GM12878 (cell line): ENCODE data around the gene SHC3. TPM values are rescaled to one million over a fixed set of nuclear protein-coding genes. Genes with fewer than 3 reads are reported as not detected.

Experiments
- ATAC-seq: fragments of 200-7000 bp; cut with Tn5 transposase; 3 replicates; pipeline ENCODE4 v1.9.1; 2020; ENCODE audit warnings: mild to moderate bottlenecking, moderate library complexity
- BruUV-seq: library from RNA; stranded (reverse); fragments of 400-500 nt; replicated peaks from 2 replicates; lab custom pipeline; 2021; lab: Mats Ljungman, UMichigan
- CTCF ChIA-PET: fragments of 300-600 bp; sonication (Branson Sonifier 250); formaldehyde crosslinking; extraction: SDS; loops from one replicate; lab custom pipeline; 2021; ENCODE audit warnings: inconsistent platforms; lab: Yijun Ruan, JAX
- POLR2A ChIA-PET: fragments of 350-600 bp; formaldehyde crosslinking; extraction: SDS; loops from one replicate; lab custom pipeline; 2021; ENCODE audit warnings: inconsistent platforms; lab: Charles Lee
- RAD21 ChIA-PET: fragments of 300-600 bp; sonication (Branson Sonifier 250); formaldehyde crosslinking; loops from one replicate; lab custom pipeline; 2023; ENCODE audit warnings: antibody characterized with exemption; ENCODE audit not compliant: unreplicated experiment; lab: Charles Lee
- SMC1A ChIA-PET: fragments of 300-600 bp; sonication (Branson Sonifier 250); formaldehyde crosslinking; loops from one replicate; lab custom pipeline; 2023; ENCODE audit not compliant: unreplicated experiment, uncharacterized antibody; lab: Charles Lee
- DNase-seq: peaks from one replicate; pipeline ENCODE4 v3.0.0-alpha.2; 2011; ENCODE audit warnings: low read depth, low spot score
- FAIRE-seq: peaks from 3 replicates; lab custom pipeline; 2011; peaks lifted over from hg19 to GRCh38; lab: Jason Lieb, UNC
- H2AFZ ChIP-seq: 2 replicates; pipeline ENCODE4 v1.6.0; 2011; ENCODE audit warnings: low read depth, low read length, control low read depth; ENCODE audit not compliant: control insufficient read depth
- H3K27ac ChIP-seq: 2 replicates; pipeline ENCODE4 v1.5.1; 2011; ENCODE audit warnings: control low read depth; ENCODE audit not compliant: control insufficient read depth, insufficient read depth
- H3K27me3 ChIP-seq, 2 experiments: replicated peaks in 1 of 2; 2 replicates each; pipeline versions ENCODE4 v1.6.0 to v1.6.1; 2011; ENCODE audit warnings: low read length in 1 of 2; ENCODE audit not compliant: control insufficient read depth in 2 of 2, insufficient read depth in 2 of 2
- H3K36me3 ChIP-seq, 2 experiments: 2 replicates each; pipeline ENCODE4 v1.5.1; 2011; ENCODE audit warnings: low read length in 1 of 2; ENCODE audit not compliant: control insufficient read depth in 2 of 2, insufficient read depth in 2 of 2
- H3K4me1 ChIP-seq: 2 replicates; pipeline ENCODE4 v1.6.1; 2011; ENCODE audit warnings: mild to moderate bottlenecking, low read length, moderate library complexity, mixed read lengths; ENCODE audit not compliant: control insufficient read depth, insufficient read depth
- H3K4me2 ChIP-seq: 2 replicates; pipeline ENCODE4 v1.6.0; 2011; ENCODE audit warnings: control low read depth; ENCODE audit not compliant: control insufficient read depth, insufficient read depth
- H3K4me3 ChIP-seq: fragments of 200-600 bp; sonication (generic); 2 replicates; pipeline ENCODE4 v1.5.1; 2016
- H3K79me2 ChIP-seq: 2 replicates; pipeline ENCODE4 v1.6.0; 2011; ENCODE audit warnings: low read length; ENCODE audit not compliant: control insufficient read depth, insufficient read depth
- H3K9ac ChIP-seq: 2 replicates; pipeline ENCODE4 v1.8.0; 2011; ENCODE audit warnings: low read length, control low read depth, mixed read lengths; ENCODE audit not compliant: control insufficient read depth, insufficient read depth
- H3K9me3 ChIP-seq: replicated peaks from 3 replicates; pipeline ENCODE4 v1.5.1; 2011; ENCODE audit warnings: mild to moderate bottlenecking, low read length; ENCODE audit not compliant: control insufficient read depth, insufficient read depth
- H4K20me1 ChIP-seq: 2 replicates; pipeline ENCODE4 v1.6.0; 2011; ENCODE audit not compliant: control insufficient read depth, insufficient read depth
- CHD1 ChIP-seq: IDR thresholded peaks from 2 replicates; pipeline ENCODE4 v1.6.1; 2012; ENCODE audit warnings: low read depth, low read length, improper control_type of control experiment
- CHD4 ChIP-seq: fragments of 200-600 bp; sonication (generic); IDR thresholded peaks from 2 replicates; pipeline ENCODE4 v1.6.1; 2016; ENCODE audit warnings: mild to moderate bottlenecking
- EGR1 ChIP-seq, 2 experiments: IDR thresholded peaks; 1 replicate in 1 of 2; 2 replicates in 1 of 2; pipeline ENCODE4 v1.6.1; 2011 to 2012; ENCODE audit warnings: low read depth in 2 of 2, low read length in 2 of 2, borderline replicate concordance in 1 of 2, mild to moderate bottlenecking in 1 of 2, moderate library complexity in 1 of 2
- EP300 ChIP-seq, 2 experiments: fragments of 150-350 bp in 1 of 2; IDR thresholded peaks; 2 replicates each; pipeline ENCODE4 v1.6.1; 2011 to 2012; ENCODE audit warnings: low read depth in 2 of 2, low read length in 2 of 2, borderline replicate concordance in 1 of 2, improper control_type of control experiment in 1 of 2, inconsistent platforms in 1 of 2; ENCODE audit not compliant: control insufficient read depth in 1 of 2
- JUND ChIP-seq: IDR thresholded peaks from 2 replicates; pipeline ENCODE4 v1.6.1; 2012; ENCODE audit warnings: low read depth, mild to moderate bottlenecking, low read length, improper control_type of control experiment, moderate library complexity
- KLF5 ChIP-seq: fragments of 450-650 bp; IDR thresholded peaks from 2 replicates; pipeline ENCODE4 v1.6.1; 2014; ENCODE audit warnings: mild to moderate bottlenecking; ENCODE audit not compliant: partially characterized antibody
- MEF2A ChIP-seq: IDR thresholded peaks from 2 replicates; pipeline ENCODE4 v1.6.1; 2011; ENCODE audit warnings: low read depth, mild to moderate bottlenecking, low read length, moderate library complexity; ENCODE audit not compliant: insufficient read depth
- MLLT1 ChIP-seq: fragments of 450-650 bp; IDR thresholded peaks from 2 replicates; pipeline ENCODE4 v1.6.1; 2016; ENCODE audit warnings: mild to moderate bottlenecking
- NRF1 ChIP-seq: conservative IDR thresholded peaks from 2 replicates; pipeline ENCODE4 v1.6.1; 2011; ENCODE audit warnings: mild to moderate bottlenecking, low read depth, low read length, improper control_type of control experiment
- TCF12 ChIP-seq: IDR thresholded peaks from 2 replicates; pipeline ENCODE4 v1.6.1; 2011; ENCODE audit warnings: low read depth, mild to moderate bottlenecking, low read length
- ZNF207 ChIP-seq: fragments of 450-650 bp; IDR thresholded peaks from 2 replicates; pipeline ENCODE4 v1.6.1; 2014; ENCODE audit warnings: antibody characterized with exemption, mild to moderate bottlenecking, borderline replicate concordance
- WGBS: methylation state at CpG from one replicate; pipeline ENCODE4 v1.1.6; 2016; ENCODE audit warnings: low lambda C conversion rate; ENCODE audit not compliant: insufficient replicate concordance, insufficient coverage; ENCODE audit errors: missing lambda C conversion rate; 5-methylcytosine and 5-hydroxymethylcytosine counted together
- in situ Hi-C: fragments of 300-500 bp; cut with MboI; formaldehyde crosslinking; loops from 9 replicates; pipeline ENCODE4 v1.14.3; 2018; ENCODE audit warnings: mixed read lengths
- intact Hi-C: fragments of 100-400 bp; cut with micrococcal nuclease; formaldehyde crosslinking; loops from one replicate; pipeline ENCODE4 v1.14.2; 2022; ENCODE audit not compliant: unreplicated experiment
- polyA plus RNA-seq, 11 experiments: library from polyadenylated mRNA; depleted of rRNA in 4 of 11; unstranded in 6 of 11; stranded (reverse) in 5 of 11; fragments of >200 nt; fragmentation: Nextera tagmentation in 4 of 11; fragmentation: Illumina TruSeq in 1 of 11; extraction: Ambion mirVana in 4 of 11; extraction: Trizol in 1 of 11; gene quantifications; 1 replicate in 1 of 11; 2 replicates in 10 of 11; pipeline versions ENCODE4 v1.2.1 to v1.2.3, GENCODE V29; 2011 to 2016; ENCODE audit warnings: inconsistent platforms in 2 of 11, missing spikeins in 2 of 11, low read depth in 1 of 11
- total RNA-seq, 4 experiments: library from RNA; depleted of rRNA in 3 of 4; stranded (reverse); fragments of >200 nt in 3 of 4; fragmentation: Illumina TruSeq in 1 of 4; extraction: Trizol in 1 of 4; gene quantifications; 2 replicates each; pipeline versions ENCODE4 v1.2.1 to v1.2.3, GENCODE V29; 2013 to 2021
- TF ChIP-seq, protein P1 (sequence below): fragments of 450-650 bp; IDR thresholded peaks from 2 replicates; pipeline ENCODE4 v1.6.1; 2017; ENCODE audit warnings: mild to moderate bottlenecking

The SHC3 gene
- total and polyA plus RNA-seq, 10 of the 15 experiments (the other 5 are each of a cell fraction or from before 2014, with no cell fraction given): 0.01 to 0.06 TPM; not detected in 8

GRCh38 chr9:88984543-88984883 is 194.1 kb downstream of the SHC3 start:
- Histone ChIP-seq H3K36me3 (no peaks in the 10 kb centered on the region), H3K27me3 (peaks cover 0 to 1% of the 10 kb centered on the region in 2 experiments; a peak in 2 of 4 replicates), H3K4me3 (no peak overlapping the region), H3K9me3 (no peaks in the 10 kb centered on the region), H3K79me2 (no peaks in the 10 kb centered on the region), H3K4me1 (no peaks in the 10 kb centered on the region; the same call in 1 of the 2 replicates), H4K20me1 (no peaks in the 10 kb centered on the region), H3K9ac (no peak overlapping the region), H3K4me2 (no peak overlapping the region), H3K27ac (no peak overlapping the region), H2AFZ (no peak overlapping the region)
- in situ Hi-C loops (no loop called here), intact Hi-C loops (no loop called here)
- ChIA-PET RAD21 (no interaction called here), CTCF (no interaction called here), POLR2A (no interaction called here), SMC1A (no interaction called here)
- BruUV-seq: no TSS peak
- DNase-seq (no peak), ATAC-seq (no peak), FAIRE-seq (no peak)
- TF ChIP-seq, protein P1, sequence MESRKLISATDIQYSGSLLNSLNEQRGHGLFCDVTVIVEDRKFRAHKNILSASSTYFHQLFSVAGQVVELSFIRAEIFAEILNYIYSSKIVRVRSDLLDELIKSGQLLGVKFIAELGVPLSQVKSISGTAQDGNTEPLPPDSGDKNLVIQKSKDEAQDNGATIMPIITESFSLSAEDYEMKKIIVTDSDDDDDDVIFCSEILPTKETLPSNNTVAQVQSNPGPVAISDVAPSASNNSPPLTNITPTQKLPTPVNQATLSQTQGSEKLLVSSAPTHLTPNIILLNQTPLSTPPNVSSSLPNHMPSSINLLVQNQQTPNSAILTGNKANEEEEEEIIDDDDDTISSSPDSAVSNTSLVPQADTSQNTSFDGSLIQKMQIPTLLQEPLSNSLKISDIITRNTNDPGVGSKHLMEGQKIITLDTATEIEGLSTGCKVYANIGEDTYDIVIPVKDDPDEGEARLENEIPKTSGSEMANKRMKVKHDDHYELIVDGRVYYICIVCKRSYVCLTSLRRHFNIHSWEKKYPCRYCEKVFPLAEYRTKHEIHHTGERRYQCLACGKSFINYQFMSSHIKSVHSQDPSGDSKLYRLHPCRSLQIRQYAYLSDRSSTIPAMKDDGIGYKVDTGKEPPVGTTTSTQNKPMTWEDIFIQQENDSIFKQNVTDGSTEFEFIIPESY: no peak
- TF ChIP-seq MLLT1: no peak
- 31% methylated on average over 4 of the region's 4 CpGs for WGBS

GRCh38 chr9:88983865-88984542 is 194.6 kb downstream of the SHC3 start:
- ATAC-seq (no peak), FAIRE-seq (no peak), DNase-seq (no peak)
- BruUV-seq: no TSS peak
- H3K4me2 ChIP-seq: no peak overlapping the region
- intact Hi-C loops (no loop called here), in situ Hi-C loops (no loop called here)
- no peak overlapping the region for H2AFZ ChIP-seq
- H3K27ac ChIP-seq: no peak overlapping the region
- H3K9me3 ChIP-seq: no peaks in the 10 kb centered on the region
- CTCF ChIA-PET: no interaction called here
- no peaks in the 10 kb centered on the region for H3K36me3 ChIP-seq
- no peaks in the 10 kb centered on the region for H3K79me2 ChIP-seq
- RAD21 ChIA-PET: no interaction called here
- POLR2A ChIA-PET: no interaction called here
- TF ChIP-seq CHD4: no peak
- TF ChIP-seq MEF2A: no peak
- TF ChIP-seq EGR1 (IDR thresholded peaks at IDR 0.05; ENCODE audit: borderline replicate concordance in 1 of 2, low read depth in 2 of 2, low read length in 2 of 2): no peak
- no peak for TF ChIP-seq EP300 (IDR thresholded peaks at IDR 0.05; ENCODE audit: borderline replicate concordance in 1 of 2, control insufficient read depth in 1 of 2, low read depth in 2 of 2, low read length in 2 of 2)
- TF ChIP-seq NRF1: no peak
- no peak for TF ChIP-seq KLF5
- no peak for TF ChIP-seq JUND
- no peak for TF ChIP-seq CHD1
- TF ChIP-seq ZNF207: no peak
- no peak for TF ChIP-seq TCF12
- WGBS: 0% methylated on average over 2 of the region's 2 CpGs
- H3K9ac ChIP-seq: no peak overlapping the region
- H4K20me1 ChIP-seq: no peaks in the 10 kb centered on the region
- H3K4me3 ChIP-seq: no peak overlapping the region
- H3K4me1 ChIP-seq: no peaks in the 10 kb centered on the region
- H3K27me3 ChIP-seq: peaks cover 0 to 1% of the 10 kb centered on the region in 2 experiments; a peak in 2 of 4 replicates
- SMC1A ChIA-PET: no interaction called here
